GM21576 (cell line): ENCODE measurements around the gene ZFYVE27.
A peak's percentile ranks its signal among the peaks of the same experiment; 100 is the strongest.

Experiments
- ATAC-seq: cut with Tn5 transposase; IDR thresholded peaks from one replicate; pipeline ENCODE4 v1.9.1; 2021; ENCODE audit warnings: mild to moderate bottlenecking, moderate library complexity; ENCODE audit not compliant: unreplicated experiment

Gene ZFYVE27

DNA sequence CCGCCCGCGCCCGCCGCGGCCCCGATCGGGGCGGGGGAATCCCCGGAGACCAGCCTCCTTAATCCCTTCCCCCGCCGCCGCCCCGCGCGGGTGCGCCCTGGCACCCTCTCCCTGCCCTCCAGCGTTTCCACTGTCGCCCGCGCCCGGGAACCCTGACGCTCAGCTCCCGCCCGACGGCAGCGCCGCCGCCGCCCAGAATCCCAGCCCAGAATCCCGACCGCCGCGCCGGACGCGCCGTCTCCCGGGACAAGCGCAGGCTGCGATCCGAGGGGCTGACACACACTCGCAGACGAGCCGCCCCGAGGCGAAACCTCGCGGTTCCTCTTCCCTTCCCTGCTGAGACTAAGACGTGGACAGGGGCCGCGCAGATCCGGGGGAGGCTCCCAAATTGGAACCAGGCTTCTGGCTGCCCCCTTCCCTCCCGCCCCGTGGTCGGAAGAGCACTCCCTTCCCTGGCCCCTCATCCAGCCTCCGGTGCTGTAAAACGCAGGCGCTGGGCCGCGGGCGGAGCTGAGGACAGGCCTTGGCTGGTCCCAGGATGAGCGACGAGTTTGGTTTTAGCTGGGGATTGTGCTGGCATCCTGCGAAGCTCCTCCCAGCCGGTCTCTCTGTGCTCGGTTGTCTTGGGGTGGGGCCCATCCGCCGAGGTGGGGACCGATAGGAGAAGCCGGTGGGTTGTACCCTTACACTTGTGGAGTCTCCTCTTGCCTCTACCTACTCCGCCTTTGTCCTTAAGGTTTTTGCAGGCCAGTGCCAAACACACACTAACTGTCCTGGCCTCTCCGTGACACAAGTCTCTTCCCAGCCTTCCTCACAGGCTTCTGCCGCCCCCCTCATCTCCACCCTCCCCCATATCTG lies 22.3 kb upstream of the ZFYVE27 start:
- peak; percentile 32 for ATAC-seq

DNA sequence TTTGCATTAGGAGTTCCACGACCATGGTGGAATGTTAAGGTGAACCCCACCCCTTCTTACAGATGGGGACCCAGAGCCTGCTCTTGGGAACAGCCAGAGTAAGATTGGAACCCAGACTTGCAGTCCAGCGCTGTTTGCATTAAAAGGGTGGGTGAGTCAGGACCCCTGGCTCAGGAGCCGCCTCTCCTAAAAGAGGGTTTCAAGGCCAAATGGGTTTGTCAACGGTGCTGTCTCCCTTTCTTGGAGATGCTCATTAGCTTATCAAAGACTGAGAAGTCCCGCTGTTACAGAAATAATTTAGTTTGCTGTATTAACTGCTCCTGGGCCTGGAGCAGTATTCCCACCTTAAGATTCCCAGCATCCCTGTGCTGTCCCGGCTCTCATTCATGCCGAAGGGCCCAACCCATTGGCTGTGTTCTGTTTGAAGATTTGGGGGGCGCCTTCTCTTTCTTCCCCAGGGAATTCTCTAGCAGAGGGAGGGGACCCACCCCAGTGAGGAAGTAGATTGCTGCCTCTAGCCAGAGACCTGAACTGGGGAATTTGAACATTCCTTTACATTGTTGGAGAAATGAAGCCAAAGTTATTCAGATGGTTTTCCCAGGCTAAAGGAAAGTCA lies 21.6 kb upstream of the ZFYVE27 start:
- no peak for ATAC-seq

DNA sequence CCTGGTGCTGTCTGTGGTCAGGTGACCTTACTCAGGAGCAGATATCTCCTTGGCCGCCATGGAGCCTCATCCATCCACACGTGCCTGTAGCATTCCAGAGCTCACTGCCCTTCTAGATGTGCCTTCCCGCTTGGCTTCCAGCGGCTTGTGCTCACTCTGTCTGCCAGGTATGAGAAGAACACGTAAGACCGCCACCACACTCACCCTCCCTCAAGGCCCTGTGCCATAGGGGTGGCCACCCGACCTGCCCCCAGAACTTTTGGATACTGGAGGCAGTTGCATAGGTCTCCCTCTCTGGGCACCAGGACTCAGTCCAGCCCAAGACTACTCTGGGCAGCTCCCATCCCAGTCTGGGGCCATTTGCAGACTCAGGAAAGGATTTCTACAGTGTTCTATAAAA lies 19.3 kb upstream of the ZFYVE27 start:
- ATAC-seq = no peak

DNA sequence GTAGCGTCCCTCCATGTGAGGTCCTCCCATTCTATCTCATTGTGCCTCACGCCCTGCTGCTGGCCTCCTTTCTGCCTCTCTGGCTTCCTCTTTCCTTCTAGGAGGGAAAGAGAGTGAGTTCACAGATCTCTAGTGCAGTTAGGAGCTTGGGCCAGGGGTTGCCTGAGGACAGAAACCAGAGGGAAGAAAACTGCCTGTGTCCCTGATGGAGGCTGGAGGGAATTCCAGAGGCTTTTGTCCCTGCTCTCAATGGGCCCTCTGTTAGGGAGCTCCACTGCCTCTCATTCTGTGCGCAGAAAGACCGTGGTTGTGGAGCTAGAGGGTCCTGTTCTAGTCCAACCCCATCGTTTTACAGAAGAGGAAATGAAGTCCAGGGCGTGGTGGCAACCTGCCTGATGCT lies 18.8 kb upstream of the ZFYVE27 start:
- ATAC-seq = no peak

DNA sequence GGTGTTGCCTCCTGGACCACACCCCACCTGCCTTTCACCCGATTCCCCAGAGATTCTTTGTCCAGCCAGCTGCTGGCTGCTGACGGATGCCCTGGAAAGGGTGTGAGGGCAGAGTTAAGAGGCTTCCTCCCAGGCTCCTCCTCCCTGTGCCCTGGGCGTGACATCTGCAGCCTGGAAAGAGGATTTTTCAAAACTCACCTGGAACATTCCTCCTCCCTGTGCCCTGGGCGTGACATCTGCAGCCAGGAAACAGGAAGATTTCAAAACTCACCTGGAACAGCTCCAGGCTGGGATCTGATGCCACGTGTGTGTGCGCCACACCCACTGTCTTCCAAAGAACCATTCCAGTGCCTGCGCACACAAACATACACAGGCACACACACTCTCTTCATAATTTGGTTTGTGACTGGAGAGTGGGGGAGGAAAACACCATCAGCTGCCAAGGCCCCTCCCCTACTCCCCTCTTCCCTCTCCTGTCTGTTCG lies 18.2 kb upstream of the ZFYVE27 start:
- ATAC-seq = no peak

DNA sequence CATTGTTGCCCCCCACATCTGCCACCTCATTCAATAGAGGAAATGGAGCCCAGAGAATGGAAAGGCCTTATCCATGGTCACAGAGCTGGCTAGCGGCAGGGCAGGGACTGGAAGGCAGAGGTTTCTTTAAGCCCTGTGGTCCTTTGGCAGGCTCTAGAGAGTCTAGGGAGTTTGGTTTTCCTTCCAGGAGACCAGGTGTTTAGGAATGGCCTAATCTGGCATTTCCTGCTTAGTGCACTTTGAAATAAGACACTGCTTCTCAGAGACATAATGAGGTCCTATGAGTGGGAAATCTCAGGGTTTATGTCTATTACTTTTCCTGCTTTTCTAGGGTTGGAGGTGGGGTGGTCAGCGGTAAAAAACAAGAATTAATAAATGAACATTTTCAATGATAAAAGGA lies 17.3 kb upstream of the ZFYVE27 start:
- no peak for ATAC-seq

DNA sequence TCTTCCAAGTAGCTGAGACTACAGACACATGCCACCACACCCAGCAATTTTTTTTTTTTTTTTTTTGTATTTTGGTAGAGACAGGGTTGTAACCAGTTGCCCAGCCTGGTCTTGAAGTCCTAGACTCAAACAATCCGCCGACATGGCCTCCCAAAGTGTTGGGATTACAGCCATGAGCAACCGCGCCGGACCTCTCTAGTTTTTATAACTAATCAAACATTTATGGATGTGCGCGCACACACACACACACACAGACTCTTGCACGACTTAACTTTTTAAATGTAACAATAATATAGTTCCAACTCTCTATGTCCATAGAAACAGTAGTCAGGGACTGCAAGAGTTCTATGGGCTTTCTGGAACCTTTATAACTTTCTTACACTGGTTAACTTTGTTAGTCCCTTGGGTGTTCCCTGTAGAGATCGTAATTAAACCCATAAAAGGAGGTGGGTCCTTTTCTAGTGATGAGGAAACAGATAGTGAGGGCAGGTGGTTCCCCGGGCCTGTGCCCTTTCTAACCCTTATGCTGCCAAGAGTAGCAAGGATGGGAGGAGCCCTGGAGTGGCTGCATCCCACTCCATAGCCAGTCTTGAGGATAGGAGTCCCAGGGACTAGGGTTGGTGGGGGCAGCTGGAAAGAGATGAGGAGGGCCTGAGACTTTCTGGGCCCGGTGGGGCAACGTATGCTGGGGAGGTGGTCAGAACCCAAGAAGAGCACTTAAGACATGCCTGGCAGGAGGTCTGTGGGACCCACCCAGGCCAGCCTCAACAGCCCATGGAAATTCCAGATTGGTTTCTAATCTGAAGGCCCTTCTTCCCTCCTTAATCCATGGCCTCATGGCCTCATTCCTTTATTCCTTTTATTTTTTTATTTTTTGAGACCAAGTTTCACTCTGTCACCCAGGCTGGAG lies 14.8 kb upstream of the ZFYVE27 start:
- no peak for ATAC-seq

DNA sequence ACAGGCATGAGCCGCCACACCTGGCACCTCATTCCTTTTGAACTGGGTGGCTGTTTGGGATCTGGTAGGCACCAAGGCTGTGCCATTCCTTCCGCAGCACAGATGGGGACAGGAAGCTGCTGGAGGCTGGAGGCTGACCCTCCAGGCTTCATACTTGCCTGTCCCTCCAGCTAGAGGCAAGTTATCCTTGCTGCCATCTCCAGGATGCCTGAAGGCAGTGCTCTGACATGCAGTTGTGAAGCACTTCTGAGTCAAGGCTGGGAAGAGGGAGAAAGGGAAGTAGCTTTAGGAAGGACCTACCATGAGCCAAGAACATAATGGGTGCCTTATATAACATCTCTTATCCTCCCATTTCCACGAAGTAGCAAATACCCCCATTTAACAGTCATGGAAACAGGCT lies 13.9 kb upstream of the ZFYVE27 start:
- ATAC-seq = no peak

DNA sequence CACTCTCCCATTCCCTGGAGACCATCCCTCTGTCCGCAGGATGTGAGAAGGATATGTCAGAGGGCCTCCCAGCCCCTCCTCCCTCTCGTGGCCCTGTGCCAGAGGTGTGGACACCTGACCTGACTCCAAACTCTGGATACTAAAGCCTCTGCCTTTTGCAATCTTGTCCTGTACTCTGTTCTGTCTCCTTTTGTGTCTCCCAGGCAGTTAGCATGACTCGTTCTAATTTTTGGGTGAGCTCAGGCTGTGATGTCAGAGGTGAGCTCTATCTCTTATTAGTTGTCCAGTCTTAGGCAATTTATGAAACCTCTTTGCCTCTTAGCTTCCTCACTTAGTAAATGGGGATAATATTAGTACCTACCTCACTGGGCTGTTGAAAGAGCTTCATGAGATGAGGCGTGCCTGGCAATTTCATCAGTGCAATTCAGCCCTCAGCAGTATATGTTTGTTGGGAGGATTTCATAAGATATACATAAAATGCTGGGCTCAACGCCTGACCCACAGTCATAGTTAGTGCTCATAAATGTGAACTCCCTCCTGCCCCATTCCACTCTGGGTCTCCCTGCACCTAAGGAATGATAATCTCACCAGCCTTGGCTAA lies 12.5 kb upstream of the ZFYVE27 start:
- no peak for ATAC-seq

DNA sequence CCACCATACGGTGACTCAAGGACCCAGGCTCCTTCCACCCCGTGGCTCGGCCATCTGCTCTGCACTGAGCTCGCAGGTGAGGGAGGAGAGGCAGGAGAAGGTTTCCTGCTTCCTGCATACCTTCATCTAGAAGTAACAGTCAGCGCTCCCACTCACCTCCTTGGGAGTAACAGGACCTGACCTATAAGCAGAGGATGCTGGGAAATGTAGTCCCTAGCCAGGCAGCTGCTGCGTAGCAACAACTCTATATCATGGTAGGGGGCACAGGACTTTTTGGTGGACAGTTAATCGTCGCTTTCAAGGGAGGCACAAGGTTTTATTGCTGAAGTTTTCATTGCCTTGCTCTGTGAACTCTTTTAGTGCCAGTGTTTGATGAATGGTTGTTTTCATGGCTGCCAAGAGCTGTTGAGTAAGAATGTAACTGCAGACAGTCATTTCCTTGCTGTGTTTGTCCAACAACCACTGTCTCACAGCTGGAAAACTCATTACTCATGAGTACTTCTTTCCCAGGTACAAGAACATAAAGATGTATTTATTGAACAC lies 10.2 kb upstream of the ZFYVE27 start:
- no peak for ATAC-seq

DNA sequence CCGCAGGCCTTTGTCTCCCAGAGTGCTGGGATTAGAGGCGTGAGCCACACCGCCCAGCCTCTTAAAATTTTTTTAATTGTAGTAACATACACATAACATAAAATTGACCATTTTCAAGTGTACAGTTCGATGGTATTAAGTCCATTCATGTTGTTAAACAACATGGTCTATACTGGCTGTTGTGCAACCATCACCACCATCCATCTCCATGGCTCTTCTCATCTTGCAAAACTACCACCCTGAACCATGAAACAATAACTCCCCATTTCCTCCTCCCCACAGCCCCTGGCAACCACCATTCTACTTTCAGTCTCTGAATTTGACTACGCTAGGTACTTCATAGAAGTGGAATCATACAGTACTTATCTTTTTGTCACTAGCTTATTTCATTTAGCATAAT lies 7.9 kb upstream of the ZFYVE27 start:
- ATAC-seq = no peak

DNA sequence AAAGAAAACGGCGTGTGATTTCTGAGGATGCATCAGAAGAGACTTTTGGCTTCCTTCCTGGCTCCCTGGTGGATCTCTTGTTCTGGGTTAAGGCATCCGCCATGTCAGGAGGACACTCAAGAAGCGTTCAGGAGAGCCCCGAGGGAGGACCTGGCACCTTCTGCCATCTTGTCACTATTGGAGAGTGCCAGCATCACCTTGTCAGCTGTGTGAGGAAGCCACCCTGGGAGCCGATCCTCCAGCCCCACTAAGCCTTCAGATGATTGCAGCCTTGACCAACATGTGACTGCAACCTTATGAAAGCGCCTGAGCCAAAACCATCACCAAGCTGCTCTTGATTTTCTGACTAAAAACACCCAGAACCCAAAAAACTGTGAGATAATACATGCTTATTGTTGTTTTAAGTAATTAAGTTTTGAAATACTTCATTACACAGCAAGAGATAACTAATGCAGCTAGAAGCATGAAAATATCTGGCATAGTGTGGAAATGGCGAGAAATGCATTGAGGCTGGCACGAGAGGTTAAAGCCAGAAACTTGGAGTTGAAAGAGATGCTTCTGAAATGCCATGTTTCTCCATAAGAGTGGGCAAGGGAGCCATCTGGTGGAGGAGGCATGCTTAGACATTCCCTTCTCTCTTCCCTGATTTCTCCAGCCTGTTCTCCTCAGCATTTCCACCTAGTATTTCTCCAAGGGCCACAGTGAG lies 5.4 kb upstream of the ZFYVE27 start:
- ATAC-seq = no peak

DNA sequence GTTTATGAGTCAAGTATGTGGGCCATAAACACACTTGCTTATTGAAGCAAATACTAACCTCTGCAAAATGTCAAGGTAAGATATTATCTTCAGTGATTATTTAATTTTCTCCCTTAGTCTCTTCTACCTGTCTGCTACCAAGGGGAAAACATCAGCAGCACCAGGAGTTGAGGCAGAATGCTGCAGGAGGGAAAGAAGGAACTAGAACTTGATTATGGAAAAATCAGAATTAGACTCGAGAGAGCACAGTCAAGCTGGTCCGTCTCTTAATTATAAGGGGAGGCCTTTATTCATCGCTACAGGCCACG lies 4.9 kb upstream of the ZFYVE27 start:
- ATAC-seq = no peak

DNA sequence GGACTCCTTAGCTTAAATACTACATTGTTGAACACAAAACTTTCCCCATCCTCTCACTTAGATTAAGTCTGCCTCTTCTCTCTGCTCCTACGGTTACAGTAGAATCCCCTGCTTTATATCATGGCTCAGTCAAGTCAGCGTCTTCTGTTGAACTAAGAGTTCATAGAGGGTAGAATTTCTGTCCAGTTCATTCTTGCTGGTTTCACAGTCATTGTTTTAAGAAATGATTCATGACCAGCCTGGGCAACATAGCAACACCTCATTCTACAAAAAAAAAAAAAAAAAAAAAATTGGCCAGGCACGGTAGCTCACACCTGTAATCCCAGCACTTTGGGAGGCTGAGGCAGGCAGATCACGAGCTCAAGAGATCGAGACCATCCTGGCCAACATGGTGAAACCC lies 3.7 kb upstream of the ZFYVE27 start:
- ATAC-seq = no peak

DNA sequence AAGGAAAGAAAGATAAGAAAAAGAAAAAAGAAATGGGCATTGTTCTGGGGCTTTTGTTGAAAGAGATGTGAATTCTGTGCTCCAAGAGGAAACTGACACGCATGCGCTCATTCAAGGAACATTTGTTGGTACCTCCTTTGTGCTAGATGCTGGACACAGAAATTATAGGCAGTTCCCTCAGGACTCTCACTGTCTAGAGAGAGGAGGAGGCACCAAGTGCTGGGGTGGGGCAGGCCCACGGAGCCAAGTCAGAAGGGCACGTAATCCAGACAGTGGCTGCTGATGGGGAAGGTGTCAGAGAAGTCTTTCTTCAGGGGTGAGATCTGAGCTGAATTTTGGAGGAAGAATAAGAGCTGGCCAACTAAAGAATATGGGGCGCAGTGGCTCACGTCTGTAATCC lies 2.9 kb upstream of the ZFYVE27 start:
- ATAC-seq = no peak

DNA sequence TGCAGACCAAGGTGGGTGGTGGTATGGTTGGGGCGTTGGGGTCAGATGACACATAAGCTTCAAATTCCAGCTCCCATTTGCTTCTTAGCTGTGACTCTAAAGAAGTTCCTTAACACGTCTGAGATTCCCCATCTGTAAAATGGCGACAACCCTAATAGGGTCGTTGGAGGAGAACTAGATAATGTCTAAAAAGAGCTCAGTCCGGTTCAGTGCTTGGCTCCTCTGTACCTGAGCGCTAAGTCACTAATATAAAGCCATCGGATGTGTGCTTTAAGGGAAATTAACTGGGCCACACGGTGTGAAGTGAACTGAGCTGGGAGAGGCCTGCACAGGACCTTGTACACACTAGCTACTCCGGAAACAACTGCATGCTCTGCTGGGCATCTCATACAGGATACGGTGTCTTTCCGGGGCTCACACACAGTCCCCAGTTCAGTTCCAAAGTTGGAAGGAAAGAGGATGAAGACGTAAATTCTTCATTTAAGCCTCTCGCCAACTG lies 476 bp upstream of the ZFYVE27 start:
- peak; percentile 9 for ATAC-seq

DNA sequence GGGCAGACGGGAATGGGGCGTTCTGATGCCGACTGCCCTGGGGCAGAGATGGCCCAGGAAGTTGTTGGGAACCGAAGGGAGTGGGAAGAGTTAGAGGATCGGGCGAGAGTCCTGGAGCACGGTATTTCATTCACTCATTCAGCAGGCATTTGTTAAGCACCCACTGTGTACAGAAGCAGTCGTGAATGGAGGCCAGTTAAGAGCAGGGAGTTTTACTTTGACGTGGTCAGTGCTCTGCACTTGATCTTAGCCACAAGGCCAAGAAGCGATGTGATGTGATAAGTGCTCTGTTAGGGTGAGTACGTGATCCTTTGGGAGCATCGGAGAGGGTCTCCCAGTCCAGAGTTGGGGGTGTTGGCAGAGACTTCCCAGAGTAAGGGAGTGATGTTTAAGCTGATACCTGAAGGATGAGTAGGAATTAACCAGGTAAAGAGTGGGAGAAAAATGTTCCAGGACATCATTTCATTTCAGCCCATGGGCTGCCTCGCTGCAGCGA lies 890 bp downstream of the ZFYVE27 start:
- peak; percentile 19 for ATAC-seq

DNA sequence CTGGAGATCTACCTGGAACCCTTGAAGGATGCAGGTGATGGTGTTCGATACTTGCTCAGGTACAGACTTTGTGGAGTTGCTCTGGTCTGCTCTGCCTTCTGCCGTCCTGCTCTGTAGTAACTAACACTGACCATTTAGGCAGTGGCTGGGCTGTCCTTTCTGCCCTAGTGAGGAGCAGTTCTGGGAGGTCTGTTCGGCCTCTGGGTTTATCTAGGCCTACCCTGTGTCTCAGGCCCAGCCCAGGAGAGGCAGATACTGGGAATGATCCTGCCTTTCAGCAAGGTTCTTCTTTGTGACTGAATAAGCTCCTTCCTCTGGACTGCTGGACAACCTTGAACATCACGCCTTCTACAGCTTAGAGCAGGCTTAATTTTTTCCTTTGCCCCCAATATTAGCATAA lies 1.7 kb downstream of the ZFYVE27 start:
- ATAC-seq = no peak

DNA sequence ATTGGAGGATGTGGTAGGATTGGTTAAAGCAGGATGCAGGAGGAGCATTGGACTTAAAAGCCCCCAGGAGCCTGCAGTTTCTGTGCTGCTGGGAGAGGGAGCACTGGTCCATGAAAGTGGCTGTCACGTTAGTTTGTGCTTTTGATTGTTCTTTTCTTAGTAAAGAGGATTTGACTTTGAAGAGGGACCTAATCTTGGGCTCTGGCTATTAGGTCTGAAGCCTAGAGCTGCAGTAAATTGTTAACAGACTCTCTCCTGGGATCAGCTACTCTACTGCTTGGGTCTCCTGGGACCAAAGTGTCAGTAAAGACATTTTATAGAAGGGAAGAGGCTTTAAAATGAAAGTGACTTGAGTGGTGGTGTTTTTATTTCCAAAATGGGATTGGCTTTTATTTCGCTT lies 3.7 kb downstream of the ZFYVE27 start:
- no peak for ATAC-seq
